Amygdala (tissue), 56 donors: ENCODE measurements around the gene BHLHA15.

Experiments used
- DNase-seq, 56 donors: peaks; one replicate each; lab custom pipeline; 2025; lab: John Stamatoyannopoulos, UW

BHLHA15 gene

DNA sequence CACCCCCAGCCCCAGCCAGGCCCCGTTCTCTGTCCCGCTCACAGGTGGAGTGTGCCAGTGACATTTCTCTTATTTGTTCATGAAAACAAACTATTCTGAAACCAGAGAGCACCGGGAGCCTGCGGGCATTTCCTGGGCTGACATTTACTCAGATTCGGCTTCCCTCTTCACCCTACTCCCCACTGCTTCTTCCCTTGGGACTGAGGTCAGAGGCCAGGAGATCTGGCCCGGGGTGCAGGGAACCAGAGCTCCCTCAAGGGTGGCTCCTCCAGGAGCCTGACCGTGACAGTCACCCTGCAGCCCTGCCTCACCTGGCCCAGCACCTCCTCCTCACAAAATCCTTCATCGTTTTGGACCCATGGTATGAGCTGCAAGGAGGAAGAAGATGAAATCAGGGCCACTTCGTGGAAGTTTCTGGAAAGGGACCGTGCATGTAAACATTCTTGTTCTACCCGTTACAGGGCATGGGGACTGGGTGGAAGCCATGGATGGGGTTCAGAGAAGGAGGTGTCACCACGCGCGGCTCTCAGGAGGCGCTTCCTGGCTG, 12.2 kb downstream of the BHLHA15 start:
- DNase-seq = no peak

DNA sequence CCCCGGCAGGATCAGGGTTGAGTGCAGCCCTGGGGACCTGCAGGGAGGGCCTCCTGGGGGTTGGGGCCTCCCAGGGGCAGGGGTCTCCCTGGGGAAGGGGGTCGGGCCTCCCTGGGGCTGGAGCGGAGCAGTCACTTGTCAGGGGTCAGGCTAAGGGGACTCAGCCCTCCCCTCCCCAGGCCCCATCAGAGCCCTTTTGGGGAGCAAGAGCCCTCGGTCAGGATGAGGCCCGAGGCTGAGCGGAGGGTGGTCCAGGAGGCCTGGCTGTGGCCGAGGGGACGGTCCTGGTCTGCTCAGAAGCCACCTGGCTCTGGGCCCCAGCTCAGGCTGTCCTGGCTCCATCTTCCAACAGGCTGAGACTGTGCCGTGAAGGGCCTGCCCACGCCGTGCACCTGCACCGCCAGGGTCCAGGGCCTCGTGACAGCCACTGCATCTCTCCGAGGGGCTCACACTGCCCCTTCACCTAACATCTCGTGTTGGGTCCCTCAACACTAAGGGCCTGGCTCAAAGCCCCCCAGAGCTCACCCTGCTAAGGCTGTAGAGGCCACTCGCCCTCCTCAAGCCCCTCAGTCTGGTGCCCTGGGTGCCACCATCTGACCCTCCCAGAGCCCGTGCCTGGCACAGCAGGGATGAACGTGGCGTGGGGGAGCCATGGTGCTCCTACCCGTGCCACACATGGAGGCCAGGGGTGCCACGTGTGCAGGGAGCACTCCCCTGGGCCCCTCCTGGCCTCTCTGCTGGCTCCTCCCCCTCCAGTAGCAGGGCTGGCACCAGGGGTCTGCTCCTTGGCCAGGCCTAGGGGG, 12.9 kb downstream of the BHLHA15 start:
- no peak for DNase-seq

GRCh38 chr7:98224701-98225181, 13.5 kb downstream of the BHLHA15 start:
- no peak for DNase-seq

- DNase-seq = no peak
Observed at GRCh38 chr7:98225913-98226614, 14.8 kb downstream of the BHLHA15 start.

GRCh38 chr7:98227939-98228338, 16.7 kb downstream of the BHLHA15 start:
- DNase-seq = no peak

GRCh38 chr7:98228801-98229200, 17.6 kb downstream of the BHLHA15 start:
- DNase-seq = no peak

DNA sequence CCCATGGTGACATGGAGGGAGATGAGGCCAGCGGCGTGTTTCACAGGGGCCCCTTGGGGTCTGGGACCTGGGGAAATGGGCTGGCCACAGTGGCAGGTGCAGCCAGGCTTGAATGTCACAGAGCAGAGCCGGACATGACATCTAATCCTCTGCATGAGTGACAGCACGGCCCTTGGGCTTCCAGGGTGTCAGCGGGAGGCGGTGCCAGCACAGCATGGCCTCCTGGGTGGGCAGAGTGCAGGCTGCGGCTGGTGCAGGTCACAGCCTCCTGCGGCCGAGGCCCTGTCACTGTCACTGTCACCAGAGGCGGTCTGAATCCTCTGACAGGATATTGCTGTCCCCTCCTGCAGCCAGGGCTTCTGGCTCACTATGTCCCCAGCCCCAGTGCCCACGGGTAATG, 18.2 kb downstream of the BHLHA15 start:
- DNase-seq = no peak

- DNase-seq = no peak
Observed at GRCh38 chr7:98229991-98230745, 18.9 kb downstream of the BHLHA15 start.

DNA sequence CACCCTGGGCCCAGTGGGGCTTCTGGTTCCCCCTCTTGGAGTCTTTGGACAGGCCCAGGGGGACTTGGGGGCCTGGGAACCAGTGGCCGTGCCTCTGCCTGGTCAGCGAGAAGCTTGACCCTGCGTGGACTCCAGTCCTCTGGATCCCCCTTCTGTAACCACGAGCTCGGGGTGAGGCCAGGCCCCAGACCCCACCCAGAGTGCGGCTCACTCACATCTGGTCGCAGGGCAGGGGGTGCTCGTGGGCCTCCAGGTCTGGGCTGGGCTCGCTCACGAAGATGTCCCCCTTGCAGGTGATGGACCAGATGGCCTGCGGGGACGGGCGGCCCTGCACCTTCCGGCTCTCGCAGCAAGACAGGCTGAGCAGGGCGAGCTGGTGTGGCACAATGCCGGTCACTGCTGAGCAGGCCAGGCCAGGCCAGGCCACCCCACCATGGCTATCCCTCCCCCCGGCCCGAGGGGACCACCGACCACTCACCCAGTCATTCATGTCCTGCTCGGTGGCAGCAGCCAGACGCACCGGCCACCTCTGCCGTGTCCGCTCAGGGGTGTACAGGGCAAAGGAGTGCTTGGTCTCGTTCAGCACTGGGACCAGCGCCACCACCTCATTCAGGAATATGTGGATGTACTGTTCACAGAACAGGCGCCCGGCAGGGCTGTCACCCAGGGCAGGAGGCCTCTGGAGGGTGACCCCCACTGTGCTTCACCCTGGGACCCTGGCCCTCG, 19.7 kb downstream of the BHLHA15 start:
- no peak for DNase-seq

DNA sequence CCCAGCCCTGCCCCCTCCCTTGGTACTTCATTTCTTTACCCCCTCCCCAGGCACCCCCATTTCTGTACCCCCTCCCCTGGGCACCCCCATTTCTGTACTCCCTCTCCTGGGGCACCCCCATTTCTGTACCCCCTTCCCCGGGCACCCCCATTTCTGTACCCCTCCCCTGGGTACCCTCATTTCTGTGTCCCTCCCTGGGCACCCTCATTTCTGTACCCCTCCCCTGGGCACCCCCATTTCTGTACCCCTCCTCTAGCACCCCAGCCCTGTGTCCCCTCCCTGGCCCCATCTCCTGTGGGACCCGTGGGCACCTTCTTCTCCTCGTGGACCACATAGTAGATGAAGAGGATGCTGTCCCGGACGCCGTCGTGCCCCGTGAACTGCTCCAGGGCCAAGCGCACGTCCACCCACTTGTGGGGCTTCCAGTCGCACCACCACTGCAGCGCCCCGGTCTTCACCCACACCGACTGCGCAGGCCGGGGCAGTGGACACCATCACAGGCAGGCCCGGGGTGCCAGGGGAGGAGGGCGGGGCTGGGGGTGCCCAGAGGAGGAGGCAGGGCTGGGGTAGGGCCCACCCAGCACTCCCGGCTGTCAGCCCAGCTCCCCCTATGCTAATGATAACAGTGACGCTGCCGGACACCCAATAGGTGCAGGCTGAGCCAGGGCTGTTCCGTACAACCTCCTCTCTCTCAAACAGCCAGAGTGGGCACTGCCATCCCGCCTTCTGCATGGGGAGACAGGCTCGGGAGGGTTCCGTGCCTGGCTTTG, 20.4 kb downstream of the BHLHA15 start:
- DNase-seq = no peak

DNA sequence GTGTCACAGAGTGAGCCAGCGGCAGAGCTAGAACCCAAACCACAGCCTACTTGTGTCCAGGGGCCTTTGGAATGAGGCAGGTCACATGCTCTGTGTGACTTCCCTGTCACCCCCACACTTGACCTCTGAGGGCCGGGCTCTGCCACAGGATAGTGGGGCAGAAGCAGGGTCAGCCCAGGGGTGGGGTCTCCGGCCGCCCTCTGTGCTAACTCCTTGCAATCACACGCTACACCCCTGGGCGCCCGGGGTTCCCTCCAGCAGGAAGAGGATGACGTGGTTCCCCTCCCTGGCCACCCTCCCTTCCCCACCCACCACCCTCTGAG, 21.0 kb downstream of the BHLHA15 start:
- DNase-seq = no peak

- no peak for DNase-seq
Observed at GRCh38 chr7:98232799-98233198, 21.6 kb downstream of the BHLHA15 start.

- DNase-seq = no peak
Observed at GRCh38 chr7:98233219-98234070, 22.2 kb downstream of the BHLHA15 start.

DNA sequence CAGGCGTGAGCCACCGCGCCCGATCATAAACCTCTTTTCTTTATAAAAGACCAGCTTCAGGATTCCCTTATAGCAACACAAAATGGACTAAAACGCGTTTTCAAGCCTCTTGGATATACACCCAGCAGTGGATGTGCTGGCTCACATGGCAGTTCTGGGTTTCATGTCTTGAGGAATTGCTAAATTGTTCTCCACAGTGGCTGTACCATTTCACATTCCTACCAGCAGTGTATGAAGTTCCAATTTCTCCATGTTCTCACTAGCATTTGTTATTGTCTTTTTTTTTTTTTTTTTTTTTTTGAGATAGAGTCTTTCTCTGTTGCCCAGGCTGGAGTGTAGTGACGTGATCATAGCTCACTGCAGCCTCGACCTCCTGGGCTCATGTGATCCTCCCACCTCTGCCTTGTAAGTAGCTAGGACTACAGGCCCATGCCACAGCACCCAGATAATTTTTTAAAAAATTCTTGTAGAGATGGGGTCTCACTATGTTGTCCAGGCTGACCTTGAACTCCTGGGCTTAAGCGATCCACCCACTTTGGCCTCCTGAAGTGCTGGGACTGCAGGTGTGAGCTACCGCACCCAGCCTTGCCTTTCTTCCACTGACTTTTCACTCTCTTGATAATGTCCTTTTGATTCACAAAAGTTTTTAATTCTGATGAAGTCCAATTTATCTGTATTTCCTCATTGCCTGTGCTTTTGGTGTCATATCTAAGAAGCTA, 23.3 kb downstream of the BHLHA15 start:
- DNase-seq = no peak

DNA sequence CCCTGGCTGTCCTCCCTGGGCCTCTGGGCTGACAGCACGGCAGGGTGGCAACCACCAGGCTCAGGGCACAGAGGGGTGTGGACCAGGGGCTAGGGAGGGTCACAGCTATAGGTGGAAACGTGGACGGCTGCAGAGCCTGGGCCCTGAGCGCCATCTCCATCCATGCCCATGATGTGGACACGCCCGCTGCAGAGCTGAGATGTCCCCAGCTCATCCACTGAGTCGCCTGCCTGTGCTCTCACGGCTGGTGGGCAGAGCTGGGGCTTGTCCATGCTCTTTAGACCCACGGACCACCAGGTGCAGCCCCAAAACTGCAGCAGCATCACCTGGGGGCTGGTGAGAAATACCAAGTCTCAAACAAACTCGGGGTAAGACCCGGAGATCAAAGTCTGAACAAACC, 24.7 kb downstream of the BHLHA15 start:
- no peak for DNase-seq

DNA sequence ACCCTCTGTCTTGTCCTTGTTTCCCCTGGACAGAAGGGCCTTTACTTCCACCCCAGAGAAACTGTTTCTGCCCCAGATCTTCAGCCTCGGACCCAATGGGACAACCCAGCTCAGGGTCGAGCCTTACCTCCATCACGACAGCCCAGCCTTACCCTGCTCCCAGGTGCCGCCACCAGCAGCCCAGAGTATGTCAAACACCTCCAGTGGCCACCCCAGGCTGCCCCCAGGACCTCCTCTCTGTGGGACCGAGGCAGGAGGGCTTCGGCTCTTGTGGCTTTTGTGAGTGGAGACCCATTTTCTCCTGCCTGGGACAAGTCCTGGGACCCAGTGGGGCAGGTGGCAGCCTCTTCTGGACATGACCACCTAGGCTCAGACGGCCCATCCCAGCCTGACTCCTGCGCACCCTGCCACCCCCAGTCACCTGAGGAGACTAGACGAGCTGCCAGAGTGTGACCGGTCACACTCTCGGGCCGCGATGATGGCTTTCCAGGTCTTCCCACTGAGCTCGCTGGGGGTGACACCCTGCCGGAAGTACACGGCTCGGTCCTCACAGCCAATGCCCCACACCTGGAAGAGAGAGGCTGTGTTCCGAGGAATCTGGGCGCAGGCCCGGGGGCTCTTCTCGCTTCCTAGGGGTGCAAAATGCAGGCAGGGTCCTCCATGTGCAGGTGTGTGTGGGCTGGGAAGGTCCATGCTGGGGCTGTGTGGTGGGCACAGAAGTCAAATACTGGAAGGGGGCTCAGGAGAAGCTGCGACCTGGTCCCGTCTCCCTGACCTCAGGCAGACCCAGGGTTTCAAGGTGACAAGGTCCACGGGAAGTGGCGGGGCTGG, 25.3 kb downstream of the BHLHA15 start:
- no peak for DNase-seq

DNA sequence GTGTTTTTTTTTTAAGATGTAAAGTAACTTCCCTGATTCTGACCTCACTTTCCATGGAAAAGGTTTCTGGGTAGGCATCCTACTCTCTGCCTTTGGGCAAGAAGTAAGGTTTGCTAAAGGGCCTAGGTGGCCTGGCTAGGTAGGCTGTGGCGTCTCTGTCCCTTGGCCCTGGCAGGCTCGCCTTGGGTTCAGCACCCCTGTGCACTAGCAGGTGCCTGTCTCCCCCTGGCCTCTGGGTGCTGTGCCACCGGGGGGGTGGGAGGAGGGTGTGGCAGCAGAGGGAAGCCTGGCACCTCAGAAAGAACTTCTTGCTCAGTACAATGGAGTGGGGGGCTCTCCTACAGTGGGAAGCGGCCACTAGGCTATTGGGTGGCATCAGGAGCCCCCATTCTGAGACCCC, 26.8 kb downstream of the BHLHA15 start:
- no peak for DNase-seq
